Measurements from ENCODE around the gene HOXA5.
A peak's percentile ranks its signal among the peaks of the same experiment; 100 is the strongest.

Gene HOXA5

DNA sequence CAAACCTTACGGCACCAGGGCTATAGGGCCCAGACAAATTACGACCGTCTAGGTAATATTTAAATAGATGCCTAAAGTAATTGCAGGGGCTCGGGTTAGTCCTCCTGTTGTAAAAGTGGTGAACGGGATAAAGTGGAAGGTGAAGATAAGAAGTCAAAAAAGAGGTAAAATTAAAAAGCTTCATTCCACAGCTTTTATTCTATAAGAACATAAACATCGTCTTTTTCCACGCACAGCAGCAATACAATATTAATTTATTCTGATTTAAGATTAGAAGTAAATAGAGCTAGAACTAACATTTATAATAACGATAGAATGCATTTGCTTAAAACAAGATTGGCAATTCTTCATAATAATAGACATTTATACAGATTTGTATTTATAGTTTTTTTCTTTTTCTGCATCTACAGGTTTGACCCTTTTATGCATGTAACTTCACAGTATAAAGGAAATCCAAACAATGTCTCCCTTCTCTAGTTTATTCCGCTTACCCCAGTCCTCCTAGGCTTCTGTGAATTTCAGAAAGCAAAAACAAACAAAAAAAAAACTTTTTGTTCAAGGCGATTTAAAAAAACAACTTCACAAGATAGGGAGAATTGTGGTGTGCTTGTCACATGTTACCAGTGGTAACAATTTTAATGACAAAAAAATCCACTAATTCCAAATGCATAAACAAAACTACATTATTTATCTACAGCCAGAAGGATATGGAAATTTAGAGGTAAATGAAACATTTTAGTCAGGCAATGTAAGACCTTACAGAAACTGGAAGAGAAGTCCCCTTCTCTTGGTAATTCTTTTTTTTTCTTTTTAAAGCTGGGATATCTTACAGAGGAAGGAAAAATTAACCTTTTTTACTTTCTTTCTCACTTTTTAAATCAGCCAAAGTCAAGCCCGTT lies 27.2 kb upstream of the HOXA5 start:
- no peak for DNase-seq

- no peak for DNase-seq
Observed at GRCh38 chr7:27169658-27170425, 26.4 kb upstream of the HOXA5 start.

DNA sequence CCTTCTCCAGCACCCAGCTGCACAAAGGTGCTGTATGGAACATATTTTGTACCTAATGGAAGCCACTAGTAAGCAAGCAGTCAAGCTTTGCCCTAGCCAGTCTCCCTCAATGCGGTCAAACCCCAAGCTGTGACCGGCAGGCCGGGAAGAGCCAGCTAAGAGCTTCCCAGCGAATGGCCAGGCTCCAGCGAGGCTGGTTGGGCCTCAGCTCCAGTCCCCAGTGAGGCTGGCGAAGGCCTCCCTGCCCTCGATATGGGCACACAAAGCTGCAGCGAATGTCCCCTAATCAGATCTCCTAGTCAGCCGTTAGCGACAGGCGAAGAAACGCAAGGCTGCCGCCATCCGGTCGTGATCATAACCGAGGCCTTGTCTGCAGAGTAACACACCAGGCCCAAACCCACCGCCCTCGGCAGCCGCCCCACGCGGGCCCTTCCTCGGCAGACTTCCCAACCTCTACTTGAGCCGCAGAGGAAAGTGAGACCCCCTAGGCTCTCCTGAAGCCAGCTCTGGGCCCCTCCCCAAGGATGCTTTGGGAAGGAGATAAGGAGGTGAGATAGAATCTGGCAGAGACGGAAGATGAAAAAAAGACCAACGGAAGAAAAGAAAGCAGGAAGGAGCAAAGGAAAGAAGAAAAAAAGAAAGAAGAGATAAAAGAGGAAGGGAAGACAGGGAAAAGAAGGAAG lies 24.9 kb upstream of the HOXA5 start:
- no peak for DNase-seq

DNA sequence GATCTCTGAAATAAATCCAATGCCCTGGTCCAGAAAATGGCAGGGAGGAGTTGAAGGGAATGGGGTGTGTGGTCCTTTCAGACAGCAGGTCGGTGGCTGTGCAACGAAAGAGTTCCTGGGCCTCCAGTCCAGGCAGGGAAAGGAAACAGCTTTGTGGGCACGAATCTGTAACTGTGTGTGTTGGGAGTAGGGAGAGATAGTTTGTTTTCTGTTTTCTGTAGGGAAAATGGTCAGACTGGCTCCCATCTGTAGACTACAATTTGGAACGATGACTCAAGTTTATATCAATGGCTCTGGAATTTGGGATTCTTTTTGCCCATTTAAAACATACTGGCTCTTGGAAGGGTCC lies 24.4 kb upstream of the HOXA5 start:
- DNase-seq, result no peak

DNA sequence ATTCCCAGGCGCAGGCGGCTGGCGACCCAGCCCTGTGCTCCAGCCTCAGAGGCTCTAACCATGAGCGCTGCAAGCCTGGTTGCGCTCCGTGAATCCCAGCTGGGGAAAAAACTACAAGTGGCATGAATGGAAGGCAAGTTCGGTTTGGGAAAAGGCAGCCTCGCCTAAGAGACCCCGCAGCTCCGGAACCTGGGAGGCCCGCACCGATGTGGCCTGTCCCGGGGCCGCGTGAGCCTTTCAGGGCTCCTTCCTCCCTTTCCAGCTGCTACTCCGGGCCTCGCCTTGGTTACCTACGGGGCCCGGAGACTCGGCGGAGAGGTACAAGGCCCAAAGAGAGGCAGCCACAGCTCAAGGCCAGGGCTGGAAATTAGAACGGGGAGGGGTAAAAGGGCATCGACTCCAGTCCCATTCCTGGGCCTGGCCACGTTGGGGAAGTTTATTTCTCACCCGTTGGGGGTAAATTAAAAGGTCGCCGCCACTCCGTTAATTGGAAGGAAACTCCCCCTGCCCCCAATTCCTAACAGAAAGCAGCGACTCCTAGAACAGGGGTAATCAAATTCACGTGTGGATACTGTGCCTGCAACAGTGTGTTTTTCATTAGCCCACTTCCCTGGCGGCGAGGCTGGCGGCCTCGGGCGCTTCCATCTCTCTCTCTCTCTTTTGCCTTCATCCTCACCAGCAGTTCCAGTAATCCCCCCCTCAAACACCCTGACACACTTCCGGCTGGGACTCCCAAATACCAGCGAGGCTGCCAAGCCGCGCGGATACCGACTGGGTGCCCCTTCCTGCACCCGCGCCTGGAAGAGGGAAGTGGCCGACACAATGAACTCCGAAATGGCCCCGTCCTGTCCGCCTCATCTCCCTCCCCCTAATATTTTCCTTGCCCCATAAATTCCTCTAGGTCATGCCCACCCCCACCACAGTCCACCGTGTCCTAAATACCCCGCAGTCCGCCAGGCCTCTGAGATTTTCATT lies 23.3 kb upstream of the HOXA5 start:
- DNase-seq, result no peak

- DNase-seq, result no peak
Observed at GRCh38 chr7:27165996-27166530, 22.6 kb upstream of the HOXA5 start.

- DNase-seq, result no peak
Observed at GRCh38 chr7:27165089-27165995, 21.9 kb upstream of the HOXA5 start, which contains the start of gene HOXA9. HOXA9 (minus strand) TSS chr7:27165537; CDS start chr7:27165457, 80 bp downstream.

- DNase-seq, result no peak
Observed at GRCh38 chr7:27164367-27165088, 21.0 kb upstream of the HOXA5 start.

GRCh38 chr7:27164045-27164366 lies 20.5 kb upstream of the HOXA5 start:
- no peak for DNase-seq

DNA sequence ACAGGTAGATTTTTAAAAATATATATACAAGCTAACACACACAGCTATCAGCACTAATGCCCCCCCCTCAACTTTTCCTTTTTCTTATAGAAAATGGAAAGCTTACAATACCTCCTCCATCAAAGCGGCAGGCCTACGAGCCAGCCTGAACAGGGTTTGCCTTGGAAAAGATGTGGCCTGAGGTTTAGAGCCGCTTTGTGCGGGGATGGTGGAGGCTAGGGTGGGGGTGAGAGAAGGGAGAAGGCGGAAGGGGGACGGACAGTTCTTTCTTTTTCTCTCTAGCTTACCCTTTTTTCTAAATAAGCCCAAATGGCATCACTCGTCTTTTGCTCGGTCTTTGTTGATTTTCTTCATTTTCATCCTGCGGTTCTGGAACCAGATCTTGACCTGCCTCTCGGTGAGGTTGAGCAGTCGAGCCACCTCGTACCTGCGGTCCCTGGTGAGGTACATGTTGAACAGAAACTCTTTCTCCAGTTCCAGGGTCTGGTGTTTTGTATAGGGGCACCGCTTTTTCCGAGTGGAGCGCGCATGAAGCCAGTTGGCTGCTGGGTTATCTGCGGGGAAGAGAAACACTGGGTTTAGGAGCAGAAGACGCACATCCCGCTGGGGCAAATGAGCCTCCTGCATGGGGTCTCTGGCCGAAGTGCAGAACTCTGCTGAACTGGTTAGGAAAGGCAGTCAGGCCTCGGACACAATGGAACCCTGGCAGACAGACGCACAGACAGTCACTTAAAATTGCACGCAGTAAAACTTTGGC lies 20.0 kb upstream of the HOXA5 start:
- DNase-seq, result no peak

DNA sequence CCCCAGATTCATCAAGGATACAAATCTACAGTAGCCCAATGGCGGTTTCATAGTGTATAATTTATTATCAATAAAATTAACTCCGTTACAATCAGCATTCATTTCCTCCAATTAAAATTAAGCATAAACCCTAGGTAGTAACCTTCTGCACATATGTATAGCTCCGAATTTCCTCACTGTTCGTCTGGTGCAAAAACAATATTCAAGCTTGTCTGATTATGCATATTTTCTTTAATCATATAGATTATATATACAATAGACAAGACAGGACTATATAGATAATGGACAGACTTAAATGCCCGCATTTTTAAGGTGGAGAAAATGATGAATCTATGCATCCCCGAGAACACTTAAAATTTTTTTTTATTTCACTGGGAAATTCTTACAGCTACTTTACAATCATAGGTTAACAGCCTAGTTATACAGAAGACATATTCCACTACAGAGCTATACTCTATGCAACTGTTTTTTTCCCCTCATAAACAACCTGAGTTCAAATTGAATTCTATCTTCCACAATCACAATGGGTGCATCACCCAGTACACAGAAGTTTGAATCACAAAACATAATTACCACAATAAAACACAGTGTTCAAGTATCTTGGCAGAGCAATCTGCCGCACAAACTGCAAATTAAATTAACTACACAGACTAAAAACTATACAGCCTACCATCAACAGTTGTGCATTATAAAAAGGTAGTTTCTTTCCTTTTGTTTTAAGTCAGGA lies 19.2 kb upstream of the HOXA5 start:
- no peak for DNase-seq

DNA sequence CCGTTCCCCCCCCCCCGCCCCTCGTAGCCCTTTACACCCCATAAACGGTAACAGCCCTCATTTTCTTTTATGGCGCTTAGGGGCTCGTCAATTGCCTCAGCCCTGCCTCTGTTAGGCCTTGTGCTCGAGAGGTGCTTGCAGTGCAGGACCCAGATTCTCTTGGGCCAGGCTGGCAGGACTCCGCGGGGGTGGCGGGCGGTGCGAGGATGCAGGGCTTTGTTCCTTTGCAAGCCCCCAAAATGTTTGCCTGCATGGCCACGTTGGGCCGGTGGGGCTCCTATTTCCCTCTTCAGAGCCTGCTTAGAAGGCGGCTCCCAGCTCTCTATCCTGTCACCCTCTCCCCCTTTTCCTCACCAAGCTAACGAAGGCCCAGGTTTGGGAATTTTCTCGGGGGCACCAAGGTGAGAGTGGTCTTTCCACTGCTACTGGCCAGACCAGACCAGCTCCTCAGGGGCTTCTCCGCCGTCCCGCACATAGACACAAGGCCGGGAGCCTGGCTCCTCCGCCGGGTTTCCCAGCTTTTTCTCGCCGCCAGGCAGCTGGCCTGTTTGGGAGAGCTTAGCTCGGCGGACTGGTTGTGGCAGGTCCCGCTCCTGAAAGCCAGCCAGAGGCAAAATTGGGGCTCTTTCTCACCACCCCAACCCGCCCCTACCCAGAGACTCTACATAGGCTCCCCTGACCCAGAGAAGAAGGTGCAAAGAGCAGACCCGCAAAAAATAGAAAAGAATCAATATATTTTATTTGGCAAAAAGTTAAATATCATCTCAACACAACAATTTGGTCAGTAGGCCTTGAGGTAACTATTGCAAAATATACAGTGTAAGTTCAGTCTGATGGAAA lies 18.5 kb upstream of the HOXA5 start:
- DNase-seq, result no peak

GRCh38 chr7:27161214-27161720 lies 17.8 kb upstream of the HOXA5 start:
- DNase-seq, result no peak

GRCh38 chr7:27160546-27161213 lies 17.2 kb upstream of the HOXA5 start:
- DNase-seq, result peak; percentile 85 to 88

- no peak for DNase-seq
Observed at GRCh38 chr7:27160145-27160545, 16.7 kb upstream of the HOXA5 start.

DNA sequence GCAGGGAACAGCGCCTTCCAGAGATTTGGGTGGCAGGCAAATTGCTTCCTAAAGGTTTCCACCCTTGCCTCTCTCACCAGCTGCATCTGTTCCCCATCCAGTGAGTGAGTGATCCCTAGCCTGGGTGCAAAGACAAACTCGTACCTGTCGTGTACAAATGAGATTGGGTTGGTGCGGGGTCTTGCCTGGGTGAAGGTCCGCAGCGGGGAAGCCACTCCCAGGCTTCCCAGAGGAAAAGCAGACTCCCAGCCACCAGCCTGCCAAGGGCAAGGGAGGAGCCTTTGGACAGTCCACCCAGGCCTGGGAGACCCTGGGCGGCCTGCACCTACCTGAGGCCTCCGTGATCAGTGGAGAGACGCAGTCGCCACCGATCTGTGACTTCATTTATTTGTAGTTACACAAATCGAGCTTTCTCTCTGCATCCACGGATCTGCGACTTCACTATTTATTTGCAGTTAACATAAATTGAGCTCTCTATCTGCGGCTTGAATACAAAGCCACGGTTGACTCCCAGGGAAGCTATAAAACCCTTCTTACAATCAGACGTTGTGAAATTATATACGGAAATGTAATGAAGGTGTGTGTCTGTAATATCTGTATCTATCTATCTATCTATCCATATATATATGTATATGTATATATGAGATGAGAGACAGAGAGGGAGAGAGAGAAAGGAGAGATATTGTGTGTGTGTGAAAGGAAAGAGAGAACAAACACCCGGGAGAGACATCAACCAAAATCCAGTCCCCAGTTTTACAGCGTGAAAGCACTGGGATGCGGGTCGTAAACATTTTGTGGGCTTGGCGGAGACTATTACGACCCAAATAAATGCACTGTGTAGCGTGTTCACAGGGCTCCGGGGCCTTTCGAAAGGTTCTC lies 16.0 kb upstream of the HOXA5 start:
- no peak for DNase-seq
